SK-N-SH (cell line): ENCODE results near the gene SLC2A4. TPM values are rescaled to one million over a fixed set of nuclear protein-coding genes. Genes with fewer than 3 reads are reported as not detected.

Source experiments
- CTCF ChIA-PET: fragments of 300-600, 350-600 bp; formaldehyde crosslinking; extraction: SDS; loops from one replicate; lab custom pipeline; 2021; lab: Yijun Ruan, JAX
- POLR2A ChIA-PET: fragments of 350-600 bp; sonication (Branson Sonifier 250); formaldehyde crosslinking; extraction: SDS; loops from one replicate; lab custom pipeline; 2020; ENCODE audit warnings: antibody characterized with exemption, inconsistent platforms; lab: Yijun Ruan, JAX
- DNase-seq: peaks from one replicate; pipeline ENCODE4 v3.0.0; 2012
- H2AFZ ChIP-seq: fragments of 200-600 bp; sonication (generic); 2 replicates; pipeline ENCODE4 v1.8.1; 2016; ENCODE audit warnings: antibody characterized with exemption, mild to moderate bottlenecking, low read depth
- H3F3A ChIP-seq: fragments of 200-600 bp; sonication (generic); replicated peaks from 2 replicates; pipeline ENCODE3; 2016; ENCODE audit warnings: antibody characterized with exemption, mild to moderate bottlenecking; ENCODE audit not compliant: insufficient read depth
- H3K27ac ChIP-seq, 2 experiments: fragments of 200-500 bp in 1 of 2; fragments of 200-600 bp in 1 of 2; sonication (Bioruptor generic) in 1 of 2; sonication (generic), shearing (Covaris generic) in 1 of 2; 2 replicates each; pipeline versions ENCODE4 v1.5.1 to v1.6.1; 2014 to 2016; ENCODE audit warnings: low read depth in 2 of 2, inconsistent platforms in 1 of 2, low read length in 1 of 2, mild to moderate bottlenecking in 1 of 2, mixed read lengths in 1 of 2
- H3K27me3 ChIP-seq: fragments of 200-600 bp; sonication (generic), shearing (Covaris generic); 2 replicates; pipeline ENCODE4 v1.6.1; 2016; ENCODE audit warnings: mixed run types; ENCODE audit not compliant: insufficient read depth
- H3K36me3 ChIP-seq, 2 experiments: fragments of 200-500 bp in 1 of 2; fragments of 200-600 bp in 1 of 2; sonication (Bioruptor generic) in 1 of 2; sonication (generic) in 1 of 2; replicated peaks in 1 of 2; 2 replicates each; pipeline versions ENCODE3 to v1.5.1; 2014 to 2016; ENCODE audit warnings: low read length in 1 of 2, mild to moderate bottlenecking in 1 of 2; ENCODE audit not compliant: insufficient read depth in 2 of 2, control insufficient read depth in 1 of 2
- H3K4me1 ChIP-seq, 2 experiments: fragments of 200-500 bp in 1 of 2; fragments of 200-600 bp in 1 of 2; sonication (Bioruptor generic) in 1 of 2; sonication (generic), shearing (Covaris generic) in 1 of 2; 2 replicates each; pipeline versions ENCODE4 v1.5.1 to v1.6.1; 2014 to 2016; ENCODE audit warnings: low read depth in 1 of 2, low read length in 1 of 2, mixed run types in 1 of 2; ENCODE audit not compliant: insufficient read depth in 2 of 2, control insufficient read depth in 1 of 2
- H3K4me2 ChIP-seq: fragments of 200-600 bp; sonication (generic), shearing (Covaris generic); 2 replicates; pipeline ENCODE4 v1.6.1; 2017; ENCODE audit warnings: mixed run types
- H3K4me3 ChIP-seq, 2 experiments: fragments of 200-500 bp in 1 of 2; fragments of 200-600 bp in 1 of 2; sonication (Bioruptor generic) in 1 of 2; sonication (generic), shearing (Covaris generic) in 1 of 2; 2 replicates each; pipeline versions ENCODE4 v1.5.1 to v1.8.1; 2014 to 2016; ENCODE audit warnings: low read depth in 2 of 2, inconsistent platforms in 1 of 2, low read length in 1 of 2, mild to moderate bottlenecking in 1 of 2, mixed read lengths in 1 of 2, moderate library complexity in 1 of 2
- H3K79me2 ChIP-seq: fragments of 200-600 bp; sonication (generic); 2 replicates; pipeline ENCODE4 v1.8.1; 2017; ENCODE audit warnings: mild to moderate bottlenecking; ENCODE audit not compliant: insufficient read depth
- H3K9ac ChIP-seq: fragments of 200-600 bp; sonication (generic); 2 replicates; pipeline ENCODE4 v1.6.1; 2017; ENCODE audit warnings: mixed run types
- H3K9me2 ChIP-seq: fragments of 200-600 bp; sonication (generic); 2 replicates; pipeline ENCODE4 v1.6.1; 2017; ENCODE audit warnings: mixed run types
- H3K9me3 ChIP-seq: fragments of 200-600 bp; sonication (generic); 2 replicates; pipeline ENCODE4 v1.6.1; 2017; ENCODE audit warnings: mixed run types, mild to moderate bottlenecking, moderate library complexity
- H4K20me1 ChIP-seq: fragments of 200-600 bp; sonication (generic); 2 replicates; pipeline ENCODE4 v1.6.1; 2017; ENCODE audit warnings: mild to moderate bottlenecking, mixed run types; ENCODE audit not compliant: insufficient read depth
- EZH2phosphoT487 ChIP-seq: fragments of 200-600 bp; sonication (generic); IDR thresholded peaks from 2 replicates; pipeline ENCODE4 v1.6.1; 2017; ENCODE audit warnings: low read depth, mixed run types, mild to moderate bottlenecking, antibody characterized with exemption, moderate library complexity, borderline replicate concordance
- FOXJ3 ChIP-seq: sonication (generic); formaldehyde crosslinking; IDR thresholded peaks from 2 replicates; pipeline ENCODE4 v1.5.1; 2020; ENCODE audit warnings: mild to moderate bottlenecking, missing genetic modification reagents
- FOXM1 ChIP-seq: IDR thresholded peaks from 2 replicates; pipeline ENCODE4 v1.4.0; 2012; ENCODE audit warnings: low read depth, mild to moderate bottlenecking
- GABPA ChIP-seq: IDR thresholded peaks from 2 replicates; pipeline ENCODE4 v1.4.0; 2012; ENCODE audit warnings: low read depth, mild to moderate bottlenecking
- GATA2 ChIP-seq: sonication (generic); formaldehyde crosslinking; IDR thresholded peaks from 2 replicates; pipeline ENCODE4 v1.5.0; 2020; ENCODE audit warnings: mild to moderate bottlenecking, missing genetic modification reagents
- JUND ChIP-seq: IDR thresholded peaks from 2 replicates; pipeline ENCODE4 v1.4.0; 2012
- MEF2A ChIP-seq: IDR thresholded peaks from 2 replicates; pipeline ENCODE4 v1.4.0; 2012; ENCODE audit warnings: low read depth, borderline replicate concordance
- NFIC ChIP-seq: IDR thresholded peaks from 2 replicates; pipeline ENCODE4 v1.4.0; 2012; ENCODE audit warnings: borderline replicate concordance
- NRF1 ChIP-seq: IDR thresholded peaks from 2 replicates; pipeline ENCODE4 v1.6.1; 2012; ENCODE audit warnings: low read depth, mild to moderate bottlenecking, low read length
- POLR2AphosphoS5 ChIP-seq: IDR thresholded peaks from 2 replicates; pipeline ENCODE4 v1.6.1; 2012; ENCODE audit warnings: low read depth, low read length
- RAD21 ChIP-seq: IDR thresholded peaks from 2 replicates; pipeline ENCODE4 v1.6.1; 2012; ENCODE audit warnings: mild to moderate bottlenecking, low read length
- RFX5 ChIP-seq: IDR thresholded peaks from 2 replicates; pipeline ENCODE4 v1.6.1; 2012; ENCODE audit warnings: mild to moderate bottlenecking, improper control_type of control experiment, low read length
- TCF12 ChIP-seq: IDR thresholded peaks from 2 replicates; pipeline ENCODE4 v1.4.0; 2012
- TEAD4 ChIP-seq: IDR thresholded peaks from 2 replicates; pipeline ENCODE4 v1.4.0; 2012; ENCODE audit warnings: mild to moderate bottlenecking, borderline replicate concordance; ENCODE audit not compliant: insufficient read depth
- YY1 ChIP-seq: IDR thresholded peaks from 2 replicates; pipeline ENCODE4 v1.4.0; 2012; ENCODE audit warnings: low read depth, mild to moderate bottlenecking
- WGBS: methylation state at CpG from one replicate; pipeline ENCODE4 v1.1.6; 2017; ENCODE audit warnings: low lambda C conversion rate; 5-methylcytosine and 5-hydroxymethylcytosine counted together
- polyA plus RNA-seq, 3 experiments: library from polyadenylated mRNA; depleted of rRNA; stranded (reverse); fragments of >200 nt; gene quantifications; 2 replicates each; pipeline ENCODE4 v1.2.3, GENCODE V29; 2012
- TF ChIP-seq, protein P1 (sequence below): IDR thresholded peaks from 2 replicates; pipeline ENCODE4 v1.4.0; 2012; ENCODE audit warnings: low read depth, borderline replicate concordance
- TF ChIP-seq, protein P2 (sequence below): IDR thresholded peaks from 2 replicates; pipeline ENCODE4 v1.6.1; 2012; ENCODE audit warnings: mild to moderate bottlenecking, low read depth, low read length, moderate library complexity
- TF ChIP-seq, protein P3 (sequence below): IDR thresholded peaks from 2 replicates; pipeline ENCODE4 v1.4.0; 2012; ENCODE audit warnings: low read depth, borderline replicate concordance
- TF ChIP-seq, protein P4 (sequence below): IDR thresholded peaks from 2 replicates; pipeline ENCODE4; 2012

Gene SLC2A4
- polyA plus RNA-seq, 1 of the 3 experiments (the other 2 are of a cell fraction), result 0.44 TPM

DNA sequence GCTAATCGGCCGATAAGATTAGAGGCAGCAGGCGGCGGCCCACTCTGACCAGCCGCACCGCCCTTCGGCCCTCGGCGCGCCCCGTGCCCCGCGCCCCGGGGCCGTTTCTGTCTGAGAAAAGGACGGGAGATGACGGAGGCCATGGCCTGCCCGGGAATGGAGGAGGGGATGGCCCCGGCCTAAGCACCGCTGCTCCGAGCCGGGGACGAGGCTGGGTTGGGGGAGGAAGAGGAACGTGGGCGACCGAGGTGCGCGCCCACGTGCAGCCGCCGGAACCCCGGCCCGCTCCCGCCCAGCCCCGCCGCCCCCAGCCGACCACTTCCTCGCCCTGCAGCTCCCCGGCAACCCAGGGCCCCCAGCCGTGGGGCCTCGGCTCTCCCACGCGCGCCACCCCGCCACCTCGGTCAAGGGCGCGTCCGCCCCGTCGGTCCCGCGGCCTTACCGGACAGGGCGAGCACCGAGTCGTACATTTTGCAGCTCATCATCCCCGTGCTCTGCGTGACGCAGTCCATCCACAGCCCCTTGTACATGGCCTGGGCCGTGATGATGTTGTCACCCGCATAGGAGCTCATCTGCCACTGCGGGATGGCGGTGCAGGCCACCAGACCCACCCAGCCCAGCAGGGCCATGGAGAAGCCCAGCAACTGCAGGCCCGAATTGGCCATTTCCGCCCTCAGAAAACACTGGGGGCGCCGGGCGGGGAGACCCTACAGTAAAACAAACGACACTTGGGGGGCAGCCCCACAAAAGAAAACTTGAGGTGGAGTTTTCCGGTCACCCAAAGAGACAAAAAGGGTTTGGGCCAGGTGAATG lies 19.9 kb upstream of the SLC2A4 start:
- H4K20me1 ChIP-seq, result no peaks in the 10 kb centered on the region
- H3K27ac ChIP-seq, result no peak overlapping the region
- WGBS, result 66% methylated on average over 40 of the region's 71 CpGs
- H3K36me3 ChIP-seq, result peaks cover 0 to 19% of the 10 kb centered on the region in 2 experiments
- H3K4me2 ChIP-seq, result no peak overlapping the region
- peak; percentile 76 for DNase-seq
- peak overlapping the region in 1 of 2 experiments; percentile 7; a peak in 1 of 4 replicates for H3K4me3 ChIP-seq
- H3K9me2 ChIP-seq, result no peaks in the 10 kb centered on the region
- peaks cover 0 to 6% of the 10 kb centered on the region in 2 experiments; a peak in 2 of 4 replicates for H3K4me1 ChIP-seq
- H2AFZ ChIP-seq, result no peak overlapping the region
- H3F3A ChIP-seq, result peaks cover 41% of the 10 kb centered on the region
- H3K9me3 ChIP-seq, result no peaks in the 10 kb centered on the region
- H3K79me2 ChIP-seq, result no peaks in the 10 kb centered on the region
- TF ChIP-seq GATA2 (no peak), YY1 (no peak), NFIC (no peak), JUND (no peak), NRF1 (no peak), TEAD4 (no peak), MEF2A (no peak), EZH2phosphoT487 (no peak), POLR2AphosphoS5 (no peak), FOXJ3 (CRISPR knock-in tag) (no peak), RAD21 (no peak), RFX5 (no peak), FOXM1 (no peak), TCF12 (no peak), GABPA (no peak)
- TF ChIP-seq, protein P1, sequence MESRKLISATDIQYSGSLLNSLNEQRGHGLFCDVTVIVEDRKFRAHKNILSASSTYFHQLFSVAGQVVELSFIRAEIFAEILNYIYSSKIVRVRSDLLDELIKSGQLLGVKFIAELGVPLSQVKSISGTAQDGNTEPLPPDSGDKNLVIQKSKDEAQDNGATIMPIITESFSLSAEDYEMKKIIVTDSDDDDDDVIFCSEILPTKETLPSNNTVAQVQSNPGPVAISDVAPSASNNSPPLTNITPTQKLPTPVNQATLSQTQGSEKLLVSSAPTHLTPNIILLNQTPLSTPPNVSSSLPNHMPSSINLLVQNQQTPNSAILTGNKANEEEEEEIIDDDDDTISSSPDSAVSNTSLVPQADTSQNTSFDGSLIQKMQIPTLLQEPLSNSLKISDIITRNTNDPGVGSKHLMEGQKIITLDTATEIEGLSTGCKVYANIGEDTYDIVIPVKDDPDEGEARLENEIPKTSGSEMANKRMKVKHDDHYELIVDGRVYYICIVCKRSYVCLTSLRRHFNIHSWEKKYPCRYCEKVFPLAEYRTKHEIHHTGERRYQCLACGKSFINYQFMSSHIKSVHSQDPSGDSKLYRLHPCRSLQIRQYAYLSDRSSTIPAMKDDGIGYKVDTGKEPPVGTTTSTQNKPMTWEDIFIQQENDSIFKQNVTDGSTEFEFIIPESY, result no peak
- TF ChIP-seq, protein P2, sequence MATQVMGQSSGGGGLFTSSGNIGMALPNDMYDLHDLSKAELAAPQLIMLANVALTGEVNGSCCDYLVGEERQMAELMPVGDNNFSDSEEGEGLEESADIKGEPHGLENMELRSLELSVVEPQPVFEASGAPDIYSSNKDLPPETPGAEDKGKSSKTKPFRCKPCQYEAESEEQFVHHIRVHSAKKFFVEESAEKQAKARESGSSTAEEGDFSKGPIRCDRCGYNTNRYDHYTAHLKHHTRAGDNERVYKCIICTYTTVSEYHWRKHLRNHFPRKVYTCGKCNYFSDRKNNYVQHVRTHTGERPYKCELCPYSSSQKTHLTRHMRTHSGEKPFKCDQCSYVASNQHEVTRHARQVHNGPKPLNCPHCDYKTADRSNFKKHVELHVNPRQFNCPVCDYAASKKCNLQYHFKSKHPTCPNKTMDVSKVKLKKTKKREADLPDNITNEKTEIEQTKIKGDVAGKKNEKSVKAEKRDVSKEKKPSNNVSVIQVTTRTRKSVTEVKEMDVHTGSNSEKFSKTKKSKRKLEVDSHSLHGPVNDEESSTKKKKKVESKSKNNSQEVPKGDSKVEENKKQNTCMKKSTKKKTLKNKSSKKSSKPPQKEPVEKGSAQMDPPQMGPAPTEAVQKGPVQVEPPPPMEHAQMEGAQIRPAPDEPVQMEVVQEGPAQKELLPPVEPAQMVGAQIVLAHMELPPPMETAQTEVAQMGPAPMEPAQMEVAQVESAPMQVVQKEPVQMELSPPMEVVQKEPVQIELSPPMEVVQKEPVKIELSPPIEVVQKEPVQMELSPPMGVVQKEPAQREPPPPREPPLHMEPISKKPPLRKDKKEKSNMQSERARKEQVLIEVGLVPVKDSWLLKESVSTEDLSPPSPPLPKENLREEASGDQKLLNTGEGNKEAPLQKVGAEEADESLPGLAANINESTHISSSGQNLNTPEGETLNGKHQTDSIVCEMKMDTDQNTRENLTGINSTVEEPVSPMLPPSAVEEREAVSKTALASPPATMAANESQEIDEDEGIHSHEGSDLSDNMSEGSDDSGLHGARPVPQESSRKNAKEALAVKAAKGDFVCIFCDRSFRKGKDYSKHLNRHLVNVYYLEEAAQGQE, result no peak
- TF ChIP-seq, protein P3, sequence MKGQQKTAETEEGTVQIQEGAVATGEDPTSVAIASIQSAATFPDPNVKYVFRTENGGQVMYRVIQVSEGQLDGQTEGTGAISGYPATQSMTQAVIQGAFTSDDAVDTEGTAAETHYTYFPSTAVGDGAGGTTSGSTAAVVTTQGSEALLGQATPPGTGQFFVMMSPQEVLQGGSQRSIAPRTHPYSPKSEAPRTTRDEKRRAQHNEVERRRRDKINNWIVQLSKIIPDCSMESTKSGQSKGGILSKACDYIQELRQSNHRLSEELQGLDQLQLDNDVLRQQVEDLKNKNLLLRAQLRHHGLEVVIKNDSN, result no peak
- TF ChIP-seq, protein P4, sequence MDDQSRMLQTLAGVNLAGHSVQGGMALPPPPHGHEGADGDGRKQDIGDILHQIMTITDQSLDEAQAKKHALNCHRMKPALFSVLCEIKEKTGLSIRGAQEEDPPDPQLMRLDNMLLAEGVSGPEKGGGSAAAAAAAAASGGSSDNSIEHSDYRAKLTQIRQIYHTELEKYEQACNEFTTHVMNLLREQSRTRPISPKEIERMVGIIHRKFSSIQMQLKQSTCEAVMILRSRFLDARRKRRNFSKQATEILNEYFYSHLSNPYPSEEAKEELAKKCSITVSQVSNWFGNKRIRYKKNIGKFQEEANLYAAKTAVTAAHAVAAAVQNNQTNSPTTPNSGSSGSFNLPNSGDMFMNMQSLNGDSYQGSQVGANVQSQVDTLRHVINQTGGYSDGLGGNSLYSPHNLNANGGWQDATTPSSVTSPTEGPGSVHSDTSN, result no peak
- H3K27me3 ChIP-seq, result no peaks in the 10 kb centered on the region
- CTCF ChIA-PET, result interaction anchor here (0.8 to 1.4 kb wide), 3 partner anchors 19 to 35 kb away, joined by 3 to 8 read pairs (median 3); partner anchors contain the start of gene SLC2A4
- H3K9ac ChIP-seq, result no peak overlapping the region
- POLR2A ChIA-PET, result no interaction called here
